Thyroid gland (tissue), 4 donors: Measurements from ENCODE around the gene ZCCHC3.

ENCODE experiments used
- CTCF ChIP-seq, 6 experiments: fragments of 200-600 bp in 3 of 6; fragments of 450-650 bp in 3 of 6; sonication (generic) in 3 of 6; IDR thresholded peaks; one replicate each; pipeline ENCODE4 v1.5.1; 2016 to 2019; ENCODE audit warnings: antibody characterized with exemption in 6 of 6, mild to moderate bottlenecking in 2 of 6, inconsistent platforms in 1 of 6, moderate library complexity in 1 of 6
- POLR2A ChIP-seq, 2 donors: fragments of 450-650 bp; IDR thresholded peaks; one replicate each; pipeline ENCODE4 v1.6.1; 2017; ENCODE audit warnings: antibody characterized with exemption in 2 of 2, mild to moderate bottlenecking in 2 of 2, moderate library complexity in 1 of 2

- TF ChIP-seq CTCF (IDR thresholded peaks at IDR 0.05) (no peak), POLR2A (IDR thresholded peaks at IDR 0.05) (no peak)
Observed at GRCh38 chr20:272718-273117, 24.7 kb upstream of the ZCCHC3 start.
